OCI-LY1 (cell line): ENCODE results near the gene ZNF609.
"Not testable (repeated sequence)": the region's sequence is repeated elsewhere in the genome, so short reads cannot be mapped to it uniquely, and the experiment has no call there.

Source experiments
- H2AFZ ChIP-seq: fragments of 200-600 bp; sonication (generic), shearing (Covaris generic); 2 replicates; pipeline ENCODE4 v1.6.0; 2014; ENCODE audit warnings: antibody characterized with exemption, mild to moderate bottlenecking, low read length
- H3F3A ChIP-seq: fragments of 200-600 bp; sonication (generic), shearing (Covaris generic); 2 replicates; pipeline ENCODE4 v1.6.0; 2014; ENCODE audit warnings: mild to moderate bottlenecking, antibody characterized with exemption, low read length, moderate library complexity; ENCODE audit not compliant: insufficient read depth
- H3K27ac ChIP-seq: fragments of 200-600 bp; sonication (generic); 2 replicates; pipeline ENCODE4 v1.5.1; 2014; ENCODE audit warnings: low read length, mixed run types, mild to moderate bottlenecking, low read depth; ENCODE audit not compliant: poor library complexity, severe bottlenecking
- H3K27me3 ChIP-seq: fragments of 200-600 bp; sonication (generic); 2 replicates; pipeline ENCODE4 v1.6.0; 2014; ENCODE audit warnings: antibody characterized with exemption, mild to moderate bottlenecking, low read length, moderate library complexity; ENCODE audit not compliant: insufficient read depth
- H3K36me3 ChIP-seq: fragments of 200-600 bp; sonication (generic); 2 replicates; pipeline ENCODE4 v1.6.1; 2014; ENCODE audit warnings: mild to moderate bottlenecking, antibody characterized with exemption, low read length, moderate library complexity, mixed read lengths; ENCODE audit not compliant: insufficient read depth
- H3K4me1 ChIP-seq: fragments of 200-600 bp; sonication (generic); 2 replicates; pipeline ENCODE4 v1.5.1; 2014; ENCODE audit warnings: mild to moderate bottlenecking, low read length, moderate library complexity; ENCODE audit not compliant: insufficient read depth, severe bottlenecking
- H3K4me2 ChIP-seq: fragments of 200-600 bp; sonication (generic), shearing (Covaris generic); 2 replicates; pipeline ENCODE4 v1.6.1; 2014; ENCODE audit warnings: low read length
- H3K4me3 ChIP-seq: fragments of 200-600 bp; sonication (generic); 2 replicates; pipeline ENCODE4 v1.5.1; 2014; ENCODE audit warnings: low read length, low read depth, mild to moderate bottlenecking, mixed read lengths; ENCODE audit not compliant: poor library complexity, severe bottlenecking
- H3K79me2 ChIP-seq: fragments of 200-600 bp; shearing (Covaris generic); 2 replicates; pipeline ENCODE4 v1.6.1; 2016; ENCODE audit warnings: mixed run types, low read length, mixed read lengths; ENCODE audit not compliant: insufficient read depth
- H3K9ac ChIP-seq: fragments of 200-600 bp; sonication (generic), shearing (Covaris generic); 2 replicates; pipeline ENCODE4 v1.6.1; 2014; ENCODE audit warnings: mild to moderate bottlenecking, low read length, mixed read lengths
- H3K9me2 ChIP-seq: fragments of 200-600 bp; sonication (generic), shearing (Covaris generic); 2 replicates; pipeline ENCODE4 v1.6.1; 2014; ENCODE audit warnings: low read depth, mild to moderate bottlenecking, low read length, mixed read lengths
- H3K9me3 ChIP-seq: fragments of 200-600 bp; shearing (Covaris generic); 2 replicates; pipeline ENCODE4 v1.6.1; 2014; ENCODE audit warnings: low read length, mixed read lengths
- H4K20me1 ChIP-seq: fragments of 200-600 bp; sonication (generic), shearing (Covaris generic); 2 replicates; pipeline ENCODE4 v1.6.0; 2016; ENCODE audit warnings: mild to moderate bottlenecking, low read length; ENCODE audit not compliant: insufficient read depth
- CTCF ChIP-seq: fragments of 200-600 bp; sonication (generic), shearing (Covaris generic); IDR thresholded peaks from 2 replicates; pipeline ENCODE4 v1.5.1; 2017; ENCODE audit warnings: mild to moderate bottlenecking, antibody characterized with exemption, low read length, moderate library complexity, mixed read lengths
- EZH2 ChIP-seq: fragments of 200-600 bp; sonication (generic), shearing (Covaris generic); IDR thresholded peaks from 2 replicates; pipeline ENCODE4 v1.8.0; 2017; ENCODE audit warnings: borderline replicate concordance, mixed run types, mild to moderate bottlenecking, antibody characterized with exemption, low read length, moderate library complexity, mixed read lengths

The ZNF609 gene

GRCh38 chr15:64490598-64491259, 30.4 kb downstream of the ZNF609 start:
- TF ChIP-seq CTCF (no peak), EZH2 (no peak)
- Histone ChIP-seq H3K4me2 (no peak overlapping the region), H4K20me1 (no peaks in the 10 kb centered on the region), H3K27ac (no peak overlapping the region), H2AFZ (no peak overlapping the region), H3K4me1 (no peaks in the 10 kb centered on the region), H3F3A (no peaks in the 10 kb centered on the region), H3K9me3 (no peaks in the 10 kb centered on the region), H3K27me3 (no peaks in the 10 kb centered on the region), H3K36me3 (peaks cover 17% of the 10 kb centered on the region; the same call in 1 of the 2 replicates), H3K9me2 (no peaks in the 10 kb centered on the region), H3K4me3 (no peak overlapping the region), H3K9ac (no peak overlapping the region), H3K79me2 (peaks cover 12% of the 10 kb centered on the region; the same call in 1 of the 2 replicates)

GRCh38 chr15:64493641-64494040, 33.3 kb downstream of the ZNF609 start:
- Histone ChIP-seq H4K20me1 (no peaks in the 10 kb centered on the region), H3K4me1 (no peaks in the 10 kb centered on the region), H3K27me3 (no peaks in the 10 kb centered on the region), H3K27ac (no peak overlapping the region), H3K9me2 (no peaks in the 10 kb centered on the region), H3F3A (no peaks in the 10 kb centered on the region), H3K4me3 (no peak overlapping the region), H2AFZ (no peak overlapping the region), H3K79me2 (peaks cover 18% of the 10 kb centered on the region; the same call in 1 of the 2 replicates), H3K9me3 (no peaks in the 10 kb centered on the region), H3K4me2 (no peak overlapping the region), H3K36me3 (peaks cover 19% of the 10 kb centered on the region; the same call in 1 of the 2 replicates), H3K9ac (no peak overlapping the region)
- TF ChIP-seq EZH2: no peak
- TF ChIP-seq CTCF: no peak

GRCh38 chr15:64495968-64496367, 35.6 kb downstream of the ZNF609 start:
- not testable (repeated sequence) for H3K9me2 ChIP-seq, H4K20me1 ChIP-seq, H3K9ac ChIP-seq, H3K27ac ChIP-seq, H3F3A ChIP-seq, H2AFZ ChIP-seq, H3K4me3 ChIP-seq, H3K4me1 ChIP-seq, H3K9me3 ChIP-seq, H3K27me3 ChIP-seq, H3K4me2 ChIP-seq
- Histone ChIP-seq H3K36me3 (peaks cover 38% of the 10 kb centered on the region), H3K79me2 (peaks cover 18% of the 10 kb centered on the region; the same call in 1 of the 2 replicates)
